NB4 (cell line): ENCODE data around the gene ZNF24.

Source experiments
- DNase-seq: peaks from one replicate; pipeline ENCODE4 v3.0.0; 2010; ENCODE audit warnings: low read depth
- H3K4me3 ChIP-seq: one replicate; pipeline ENCODE4 v1.5.1; 2011; ENCODE audit warnings: mild to moderate bottlenecking, low read depth, low read length, moderate library complexity
- CTCF ChIP-seq: IDR thresholded peaks from one replicate; pipeline ENCODE4 v1.5.1; 2012; ENCODE audit warnings: low read depth, low read length
- MAX ChIP-seq: IDR thresholded peaks from 2 replicates; pipeline ENCODE4 v1.6.1; 2011; ENCODE audit warnings: low read depth, low read length
- MYC ChIP-seq: IDR thresholded peaks from 2 replicates; pipeline ENCODE4 v1.6.1; 2011; ENCODE audit warnings: low read depth, low read length
- POLR2A ChIP-seq: IDR thresholded peaks from 2 replicates; pipeline ENCODE4 v1.6.1; 2011; ENCODE audit warnings: mild to moderate bottlenecking; ENCODE audit not compliant: insufficient read length; ENCODE audit errors: extremely low read depth

Gene ZNF24

GRCh38 chr18:35387152-35387571 is 42.9 kb upstream of the ZNF24 start:
- peak; percentile 19 for DNase-seq
- H3K4me3 ChIP-seq, result no peak overlapping the region
- TF ChIP-seq CTCF (no peak), MAX (no peak), MYC (no peak), POLR2A (no peak)

GRCh38 chr18:35386600-35387100 is 42.4 kb upstream of the ZNF24 start:
- no peak overlapping the region for H3K4me3 ChIP-seq
- DNase-seq, result peak; percentile 81
- TF ChIP-seq MYC (no peak), CTCF (peak; percentile 81)

GRCh38 chr18:35383136-35383535 is 38.9 kb upstream of the ZNF24 start:
- H3K4me3 ChIP-seq, result no peak overlapping the region
- TF ChIP-seq POLR2A, result no peak
- no peak for TF ChIP-seq MAX
- no peak for TF ChIP-seq CTCF
- no peak for TF ChIP-seq MYC
- DNase-seq, result no peak

- DNase-seq, result no peak
- H3K4me3 ChIP-seq, result no peak overlapping the region
- TF ChIP-seq POLR2A (no peak), MYC (no peak), CTCF (no peak), MAX (no peak)
These were observed 35.2 kb upstream of the ZNF24 start for GRCh38 chr18:35379421-35379820.

GRCh38 chr18:35378574-35378896 is 34.3 kb upstream of the ZNF24 start:
- H3K4me3 ChIP-seq, result no peak overlapping the region
- no peak for TF ChIP-seq MYC
- no peak for TF ChIP-seq MAX
- TF ChIP-seq CTCF, result no peak
- no peak for TF ChIP-seq POLR2A
- peak; percentile 15 for DNase-seq

- TF ChIP-seq POLR2A (no peak), MAX (no peak), CTCF (no peak), MYC (no peak)
- no peak overlapping the region for H3K4me3 ChIP-seq
- DNase-seq, result no peak
These were observed 33.8 kb upstream of the ZNF24 start for GRCh38 chr18:35377875-35378573.
